HT1080 (cell line): ENCODE data around the gene ASAP3. TPM values are rescaled to one million over a fixed set of nuclear protein-coding genes. Genes with fewer than 3 reads are reported as not detected.

Experiments
- total RNA-seq: library from RNA; depleted of rRNA; stranded (reverse); fragments of >200 nt; shearing (Covaris generic); gene quantifications from 2 replicates; pipeline ENCODE4 v1.2.3, GENCODE V29; 2014; rRNA removed

The ASAP3 gene
- total RNA-seq, 1 experiment from 2014 or later: 2.2 TPM

Other genes with a start within 250 kb of the ASAP3 start
- 136 and 166 TPM in 2 replicates for gene HNRNPR, start 139.9 kb downstream of the ASAP3 start, total RNA-seq
- 4.4 and 6.1 TPM in 2 replicates for gene ZNF436, start 114.3 kb downstream of the ASAP3 start, total RNA-seq
- gene TCEA3, start 59.4 kb downstream of the ASAP3 start, total RNA-seq: 1.2 and 1.4 TPM in 2 replicates
- 4.3 and 5.6 TPM in 2 replicates for gene E2F2, start 47.1 kb upstream of the ASAP3 start, total RNA-seq
- 334 and 359 TPM in 2 replicates for gene ID3, start 75.3 kb upstream of the ASAP3 start, total RNA-seq
- 2,017 and 2,289 TPM in 2 replicates for gene RPL11, start 207.6 kb upstream of the ASAP3 start, total RNA-seq